Middle frontal gyrus (tissue), 1 donor: ENCODE results near the gene STK38L.

Experiments used
- DNase-seq: peaks from one replicate; pipeline ENCODE4 v3.0.0-alpha.2; 2015; ENCODE audit warnings: low spot score; ENCODE audit errors: extremely low spot score

Gene STK38L

DNA sequence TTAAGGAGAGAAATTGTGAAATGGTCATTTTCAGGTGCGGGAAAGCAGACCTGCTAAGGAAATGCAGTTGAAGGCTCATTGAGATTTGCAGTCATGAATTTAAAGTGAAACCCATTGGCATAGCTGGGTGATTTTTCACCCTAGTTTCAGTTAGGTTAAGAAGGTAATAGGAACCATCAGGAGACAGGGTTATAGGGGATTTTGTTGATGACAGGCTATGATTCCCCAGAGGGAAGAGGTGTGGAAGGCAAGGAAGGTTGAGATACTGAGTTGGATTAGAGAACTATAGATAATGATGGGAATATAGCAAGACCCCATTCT is 65.9 kb downstream of the STK38L start:
- DNase-seq: no peak

DNA sequence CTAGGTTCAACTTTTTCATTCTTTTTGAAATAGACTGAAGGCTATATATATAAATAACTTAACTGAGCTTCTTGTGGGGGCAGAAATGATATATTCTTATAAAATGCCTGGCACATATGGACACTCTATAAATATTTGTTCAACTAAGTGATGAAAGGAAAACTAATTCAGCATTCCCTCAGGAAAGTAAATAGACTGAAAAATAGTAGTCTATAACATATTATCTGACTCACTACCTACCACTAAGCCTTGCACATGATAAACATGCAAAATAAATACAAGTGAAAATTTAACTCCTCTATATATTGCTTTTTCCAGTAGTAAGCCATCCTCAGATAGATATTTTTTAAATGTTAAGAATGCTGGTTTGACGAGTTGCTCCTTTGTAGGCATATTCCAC is 72.9 kb downstream of the STK38L start:
- no peak for DNase-seq

- DNase-seq: no peak
Observed at GRCh38 chr12:27319409-27319808, 75.3 kb downstream of the STK38L start.

DNA sequence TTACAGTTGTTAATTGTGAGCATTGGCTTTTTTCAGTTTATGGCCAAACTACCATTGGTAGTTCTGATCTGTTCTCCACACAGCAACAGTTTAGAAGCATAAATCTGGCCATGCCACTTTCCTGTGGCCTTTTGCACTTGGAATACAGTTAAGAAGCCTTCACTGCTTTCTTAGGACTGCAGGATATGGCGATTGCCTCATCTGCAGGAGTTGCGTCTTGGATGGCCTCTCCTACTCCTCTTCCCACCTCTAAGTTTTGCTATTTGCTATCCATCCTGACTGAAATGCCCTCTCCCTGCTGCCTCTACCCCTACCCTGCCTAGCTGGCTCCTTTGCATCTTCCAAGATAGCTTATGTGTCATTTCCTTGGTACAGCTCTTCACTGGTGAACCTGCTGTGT is 75.8 kb downstream of the STK38L start:
- DNase-seq: no peak

DNA sequence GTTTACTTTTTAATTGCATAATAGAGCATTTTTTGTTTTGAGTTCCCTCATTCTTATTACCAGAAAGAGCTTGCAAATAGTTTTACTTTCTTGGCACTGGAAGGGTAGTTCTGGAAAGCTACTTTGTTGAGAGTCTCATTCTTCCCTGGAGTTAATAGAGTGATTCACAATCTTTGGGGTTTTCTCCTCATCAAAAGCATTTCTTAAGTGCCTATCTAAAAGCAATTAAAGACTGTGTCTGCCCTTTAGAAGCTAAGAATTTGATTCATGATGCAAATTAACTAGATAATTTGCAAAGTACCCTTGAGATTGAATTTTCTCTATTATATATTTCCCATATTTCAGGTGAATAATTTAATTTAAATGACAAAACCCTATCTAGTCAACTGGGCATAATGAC is 80.4 kb downstream of the STK38L start:
- DNase-seq: no peak

DNA sequence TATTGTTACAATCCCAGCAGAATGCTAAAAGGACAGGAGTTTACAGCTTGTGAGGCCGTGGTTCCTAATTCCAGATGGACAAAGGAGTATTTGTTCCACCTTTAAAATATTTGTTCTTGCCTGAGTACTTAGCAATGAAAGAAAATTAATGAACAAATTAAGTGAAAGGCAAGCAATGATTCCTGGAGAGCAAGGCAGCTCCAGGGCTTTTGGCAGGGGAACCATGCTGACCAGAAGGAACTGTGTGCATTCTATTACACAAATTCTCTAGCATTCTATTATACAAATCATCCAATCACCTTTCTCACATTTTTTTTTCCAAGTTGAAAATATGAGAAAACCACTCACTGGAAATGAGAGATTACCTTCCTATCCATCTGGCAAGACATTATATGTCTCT is 86.8 kb downstream of the STK38L start:
- DNase-seq: no peak

GRCh38 chr12:27331291-27331926 is 87.3 kb downstream of the STK38L start:
- DNase-seq: no peak

DNA sequence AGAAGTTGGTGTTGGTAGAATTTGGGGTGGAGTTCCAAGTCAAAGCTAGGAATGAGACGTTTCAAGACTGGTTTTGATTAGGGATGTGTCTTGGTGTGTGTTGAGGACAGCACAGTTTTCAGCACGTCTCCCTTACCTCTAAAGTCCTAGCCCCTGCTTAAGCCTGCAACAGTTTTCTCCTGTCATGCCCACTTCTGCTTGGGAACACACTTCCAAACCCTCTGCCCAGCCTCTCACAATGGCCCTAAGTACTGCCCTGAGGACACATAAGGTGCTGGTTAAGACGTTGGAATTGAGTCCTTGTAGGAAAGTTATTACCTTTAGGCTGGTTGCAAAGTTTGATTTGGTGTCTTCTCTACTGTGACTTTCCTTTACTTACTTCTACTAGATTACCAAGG is 87.8 kb downstream of the STK38L start:
- no peak for DNase-seq

DNA sequence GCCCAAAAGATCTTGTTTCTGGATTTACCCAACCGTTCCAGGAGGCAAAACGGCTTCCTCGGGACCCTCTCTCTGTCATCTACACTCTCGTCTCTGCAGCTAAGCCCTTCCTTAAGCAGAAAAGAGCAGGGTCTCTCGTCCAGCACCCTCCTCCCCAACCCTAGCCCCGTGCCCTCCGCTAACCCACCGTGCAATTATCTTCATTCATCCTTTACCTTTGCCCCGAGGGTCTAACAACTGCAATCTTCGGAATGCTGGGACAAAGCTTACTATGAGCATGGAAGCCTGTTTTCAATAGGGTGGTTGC is 88.3 kb downstream of the STK38L start:
- no peak for DNase-seq

GRCh38 chr12:27332714-27333402 is 88.8 kb downstream of the STK38L start, which contains the start of gene BMAL2:
Gene BMAL2, plus strand, starts transcription at chr12:27332836. Its CDS starts 237 bp downstream, at chr12:27333073.
- no peak for DNase-seq

- no peak for DNase-seq
Observed at GRCh38 chr12:27333403-27334009, 89.4 kb downstream of the STK38L start.

GRCh38 chr12:27334042-27334720 is 90.1 kb downstream of the STK38L start:
- DNase-seq: no peak

GRCh38 chr12:27334721-27335082 is 90.6 kb downstream of the STK38L start:
- no peak for DNase-seq

GRCh38 chr12:27335364-27336281 is 91.5 kb downstream of the STK38L start:
- DNase-seq: no peak

DNA sequence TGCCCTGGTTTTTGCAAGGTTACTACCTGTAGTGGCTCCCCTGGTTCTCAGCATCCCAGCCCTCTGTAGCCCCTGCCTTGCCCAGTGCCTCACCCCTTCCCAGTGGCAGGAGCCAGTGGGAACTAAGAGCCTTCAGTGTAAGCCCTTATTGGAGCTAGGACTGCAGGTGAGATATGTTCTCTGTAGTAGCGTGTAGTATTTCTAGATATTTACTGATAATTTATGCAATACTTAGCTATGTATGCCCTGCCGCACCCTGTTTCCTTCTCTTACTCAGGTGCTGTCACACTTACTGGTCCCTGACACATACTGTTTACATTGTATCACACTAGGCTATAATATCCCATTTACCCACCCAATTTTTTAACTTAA is 92.2 kb downstream of the STK38L start:
- DNase-seq: no peak

GRCh38 chr12:27337376-27337775 is 93.3 kb downstream of the STK38L start:
- DNase-seq: no peak

DNA sequence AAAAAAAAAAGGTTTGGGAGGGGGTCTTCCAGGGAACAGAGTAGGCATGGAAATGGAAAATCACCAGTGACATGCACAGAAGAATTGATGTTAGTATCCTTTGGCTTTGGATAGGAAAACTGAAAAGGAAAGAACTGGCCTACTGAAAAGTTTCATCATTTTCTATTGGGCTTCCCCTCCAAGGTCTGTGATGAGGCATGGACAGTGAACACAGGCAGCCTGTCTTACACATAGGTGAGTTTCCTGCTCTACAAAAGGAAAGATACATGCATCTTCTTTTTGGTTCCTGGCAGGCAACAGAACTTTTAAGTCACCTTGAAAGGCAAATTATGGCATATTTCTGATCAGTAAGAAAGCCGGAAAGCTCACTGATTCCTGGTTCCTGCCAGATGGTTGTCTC is 94.4 kb downstream of the STK38L start:
- no peak for DNase-seq

DNA sequence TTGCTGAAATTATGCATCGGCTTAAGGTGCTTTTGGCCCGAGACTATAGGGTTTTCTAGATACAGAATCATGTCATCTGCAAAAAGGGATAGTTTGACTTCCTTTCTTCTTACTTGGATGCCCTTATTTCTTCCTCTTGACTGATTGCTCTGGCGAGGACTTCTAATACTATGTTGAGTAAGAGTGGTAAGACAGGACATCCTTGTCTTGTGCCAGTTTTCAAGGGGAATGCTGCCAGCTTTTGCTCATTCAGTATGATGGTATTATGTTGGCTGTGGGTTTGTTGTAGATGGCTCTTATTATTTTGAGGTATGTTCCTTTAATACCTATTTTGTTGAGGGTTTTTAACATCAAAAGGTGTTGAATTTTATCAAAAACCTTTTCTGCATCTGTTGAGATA is 96.9 kb downstream of the STK38L start:
- DNase-seq: no peak

DNA sequence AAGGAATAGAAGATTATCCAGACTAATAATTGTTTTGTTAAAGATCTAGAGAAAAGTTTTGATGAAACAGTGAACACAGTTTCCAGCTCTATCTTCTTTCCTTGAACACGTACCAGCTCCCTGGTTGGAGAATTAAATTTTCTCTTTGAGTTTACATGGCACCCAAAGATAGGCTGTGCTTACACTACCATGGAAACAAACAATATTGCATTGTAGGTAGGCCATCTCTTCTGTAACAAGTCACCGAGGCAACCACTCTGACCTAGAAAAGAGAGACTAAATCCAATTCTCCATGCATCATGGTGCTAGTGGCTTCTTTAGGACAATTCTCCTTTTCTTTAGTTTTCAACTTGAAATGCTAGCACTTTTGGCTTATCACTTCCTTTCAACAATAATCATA is 98.5 kb downstream of the STK38L start:
- DNase-seq: no peak

DNA sequence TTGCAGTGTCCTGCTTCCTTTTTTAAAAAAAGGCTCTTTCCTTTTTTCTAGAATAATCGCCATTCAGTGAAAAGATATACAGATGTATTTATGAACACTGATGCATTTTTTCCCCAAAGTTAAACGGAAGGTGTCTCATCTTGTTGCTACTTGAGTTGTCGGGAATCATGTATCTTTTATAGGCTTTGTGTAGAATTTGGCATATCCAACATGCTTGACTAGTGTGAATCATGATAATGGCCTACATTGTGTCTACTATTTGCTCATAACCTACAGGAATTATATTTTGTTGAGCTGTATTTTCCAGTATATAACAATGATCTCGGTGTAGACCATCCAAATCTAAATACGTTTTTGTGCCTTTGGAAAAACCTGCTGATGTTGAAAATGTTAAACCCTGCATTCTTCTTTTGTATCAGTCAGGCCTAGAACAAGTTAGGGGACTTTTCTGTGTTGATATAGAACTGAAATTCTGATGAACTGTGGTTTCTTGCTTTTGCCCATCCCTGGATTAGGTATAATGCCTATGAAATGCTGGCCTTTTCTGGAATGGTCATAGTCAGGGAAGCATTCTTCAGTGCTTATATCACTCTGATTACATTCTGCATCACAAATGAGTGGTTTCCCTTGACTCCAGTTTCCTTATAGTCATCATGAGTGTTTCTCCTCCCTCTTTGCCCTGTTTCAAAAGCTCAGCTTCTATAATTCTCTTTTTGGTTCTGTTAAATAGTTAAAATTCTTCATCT is 99.3 kb downstream of the STK38L start:
- no peak for DNase-seq

GRCh38 chr12:27344246-27344645 is 100.2 kb downstream of the STK38L start:
- DNase-seq: no peak
